ENCODE measurements around the gene NFIL3.

The NFIL3 gene

DNA sequence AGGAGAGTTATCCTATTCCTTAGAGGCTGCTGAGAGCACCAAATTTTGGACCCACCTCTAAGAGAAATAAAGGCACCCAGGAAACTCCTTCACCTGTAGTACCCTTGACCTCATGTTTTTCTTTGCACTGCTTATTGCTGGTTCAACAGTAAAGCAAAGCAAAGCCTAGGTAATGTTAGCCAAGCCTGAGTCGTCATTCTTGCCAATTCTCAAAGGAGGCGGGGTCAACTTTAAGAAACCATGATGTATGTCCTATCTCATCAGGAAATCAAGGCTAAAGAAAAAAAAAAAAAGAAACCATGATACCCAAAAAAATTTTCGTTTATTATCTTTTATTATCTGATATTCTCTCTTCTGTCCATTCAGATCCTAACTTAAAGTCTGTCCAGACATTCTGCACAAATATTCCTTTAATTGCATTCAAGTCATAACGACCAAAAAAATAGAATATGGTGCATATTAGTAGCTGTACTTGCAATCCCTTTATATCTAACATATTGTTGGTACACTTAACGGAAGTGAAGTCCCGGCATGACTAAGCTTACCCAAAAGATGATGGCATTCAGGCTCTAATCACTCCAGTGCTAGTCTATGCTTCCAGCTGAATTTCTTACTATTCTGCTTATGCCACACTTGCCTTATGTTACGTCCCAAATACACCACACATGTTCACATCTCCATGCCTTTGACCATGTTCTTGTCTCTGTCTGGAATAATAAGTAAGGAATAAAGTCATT, 63.7 kb downstream of the NFIL3 start:
- no peak for DNase-seq (ENCODE audit: low read depth in 2 of 2)

DNA sequence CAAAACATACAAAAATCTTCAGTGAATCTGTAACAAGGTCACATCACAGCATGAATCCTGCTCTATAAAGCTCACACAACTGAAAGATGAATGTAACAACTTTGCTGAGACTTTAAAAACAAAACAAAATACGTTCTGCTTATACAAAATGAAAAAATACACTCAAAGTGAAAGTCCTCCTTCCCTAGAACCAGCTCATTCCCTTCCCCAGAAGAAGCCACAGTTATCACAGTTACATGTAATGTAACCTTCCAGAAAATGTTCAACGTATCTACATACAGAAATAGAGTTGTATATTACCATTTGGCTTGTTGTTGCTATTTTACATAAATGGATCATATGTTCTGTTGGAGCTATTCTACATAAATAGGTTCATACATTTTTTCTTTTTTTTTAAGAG, 64.5 kb downstream of the NFIL3 start:
- no peak for DNase-seq (ENCODE audit: low read depth in 2 of 2)
